Measurements from ENCODE around the gene ACTN2.
A peak's percentile ranks its signal among the peaks of the same experiment; 100 is the strongest.
"Not testable (repeated sequence)": the region's sequence is repeated elsewhere in the genome, so short reads cannot be mapped to it uniquely, and the experiment has no call there.

The ACTN2 gene

GRCh38 chr1:236685917-236686814 lies at the start of gene ACTN2:
ACTN2 (plus strand) TSS chr1:236686499; CDS start chr1:236686674, 175 bp downstream.
- DNase-seq, result peak; percentile 47 to 69

DNA sequence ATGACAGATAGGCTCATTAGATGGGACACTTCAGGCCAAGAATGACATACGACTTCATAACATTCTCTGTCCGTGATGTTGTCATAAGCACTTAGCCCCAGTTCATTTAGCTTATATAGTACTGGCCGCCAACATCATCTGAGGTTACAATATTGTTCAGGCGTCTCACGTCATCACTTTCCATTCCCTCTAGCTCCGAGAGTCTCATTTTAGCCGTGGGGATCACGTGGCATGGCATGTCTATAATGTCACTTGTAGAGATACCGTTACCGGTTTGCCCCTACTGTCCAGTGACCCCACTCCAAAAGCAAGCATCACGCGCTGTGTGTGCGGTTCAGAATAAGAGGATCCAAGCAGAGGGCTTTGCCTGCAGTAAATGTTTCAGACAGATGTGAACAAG lies 47.4 kb upstream of the ACTN2 start:
- no peak for DNase-seq

GRCh38 chr1:236639686-236640085 lies 46.6 kb upstream of the ACTN2 start:
- DNase-seq, result no peak

GRCh38 chr1:236642763-236643162 lies 43.5 kb upstream of the ACTN2 start:
- no peak for DNase-seq

GRCh38 chr1:236645016-236645680 lies 41.2 kb upstream of the ACTN2 start:
- DNase-seq, result no peak

DNA sequence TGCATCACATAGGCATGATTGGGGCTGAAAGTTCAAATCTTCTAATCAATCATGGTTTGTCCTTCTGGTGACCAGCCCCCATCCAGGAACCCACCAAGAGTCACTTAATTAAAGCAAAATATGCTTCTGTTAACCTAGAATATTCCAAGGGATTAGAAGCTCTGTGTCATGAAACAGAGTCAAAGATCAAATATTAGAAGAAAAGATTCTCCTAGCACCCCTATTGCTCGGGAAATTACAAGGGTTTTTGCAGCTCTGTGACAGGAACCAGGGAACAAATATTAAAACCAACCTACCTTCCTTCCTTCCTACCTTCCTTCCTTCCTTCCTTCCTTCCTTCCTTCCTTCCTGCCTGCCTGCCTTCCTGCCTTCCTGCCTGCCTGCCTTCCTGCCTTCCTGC lies 31.8 kb upstream of the ACTN2 start:
- no peak for DNase-seq

DNA sequence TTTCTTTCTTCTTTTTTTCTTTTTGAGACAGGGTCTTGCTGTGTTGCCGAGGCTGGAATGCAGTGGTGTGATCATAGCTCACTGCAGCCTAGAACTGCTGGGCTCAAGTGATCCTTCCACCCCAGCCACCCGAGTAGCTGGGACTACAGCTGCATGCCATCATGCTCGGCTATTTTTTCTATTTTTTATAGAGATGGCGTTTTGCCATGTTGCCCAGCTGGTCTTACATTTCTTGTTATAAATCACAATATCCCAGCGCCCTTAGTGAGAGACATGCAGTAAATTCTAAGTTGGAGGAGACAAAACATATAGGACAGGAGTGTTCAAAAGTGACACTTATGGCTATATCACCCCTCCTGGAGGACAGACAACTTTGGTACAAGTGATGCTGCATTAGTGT lies 31.3 kb upstream of the ACTN2 start:
- DNase-seq, result no peak

DNA sequence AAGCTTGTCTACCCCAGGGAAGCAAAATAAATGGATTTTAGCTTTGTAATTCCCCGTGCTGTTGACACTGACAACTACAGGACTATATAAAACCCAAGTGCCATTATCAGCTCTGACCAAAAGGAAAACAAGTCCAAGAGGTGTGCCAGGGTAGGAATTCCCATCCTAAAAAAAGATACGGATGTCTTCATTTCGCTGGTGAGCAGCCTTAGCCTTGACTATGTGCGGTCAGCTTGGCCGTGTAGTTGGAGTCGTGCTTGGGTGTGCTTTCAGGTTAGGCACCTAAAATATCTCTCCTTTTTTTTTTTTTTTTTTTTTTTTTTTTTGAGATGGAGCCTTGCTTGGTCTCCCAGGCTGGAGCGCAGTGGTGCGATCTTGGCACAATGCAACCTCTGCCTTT lies 28.9 kb upstream of the ACTN2 start:
- DNase-seq, result no peak

- DNase-seq, result no peak
Measured at GRCh38 chr1:236659792-236660587, 26.3 kb upstream of the ACTN2 start.

GRCh38 chr1:236663934-236664333 lies 22.4 kb upstream of the ACTN2 start:
- no peak for DNase-seq

DNA sequence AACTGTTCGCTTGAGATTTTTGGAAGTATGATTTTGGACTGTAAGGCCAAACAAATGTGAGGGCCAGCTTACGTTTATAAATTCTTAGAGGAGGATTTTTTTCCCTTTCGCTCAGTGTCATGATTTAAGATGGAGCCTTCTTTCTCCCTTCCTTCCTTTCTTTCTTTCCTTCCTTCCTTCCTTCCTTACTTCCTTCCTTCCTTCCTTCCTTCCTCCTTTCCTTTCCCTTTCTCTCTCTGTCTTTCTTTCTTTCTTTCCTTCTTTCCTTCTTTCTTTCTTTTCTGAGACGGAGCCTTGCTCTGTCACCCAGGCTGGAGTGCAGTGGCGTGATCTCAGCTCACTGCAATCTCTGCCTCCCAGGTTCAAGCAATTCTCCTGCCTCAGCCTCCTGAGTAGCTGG lies 17.4 kb upstream of the ACTN2 start:
- not testable (repeated sequence) for DNase-seq

DNA sequence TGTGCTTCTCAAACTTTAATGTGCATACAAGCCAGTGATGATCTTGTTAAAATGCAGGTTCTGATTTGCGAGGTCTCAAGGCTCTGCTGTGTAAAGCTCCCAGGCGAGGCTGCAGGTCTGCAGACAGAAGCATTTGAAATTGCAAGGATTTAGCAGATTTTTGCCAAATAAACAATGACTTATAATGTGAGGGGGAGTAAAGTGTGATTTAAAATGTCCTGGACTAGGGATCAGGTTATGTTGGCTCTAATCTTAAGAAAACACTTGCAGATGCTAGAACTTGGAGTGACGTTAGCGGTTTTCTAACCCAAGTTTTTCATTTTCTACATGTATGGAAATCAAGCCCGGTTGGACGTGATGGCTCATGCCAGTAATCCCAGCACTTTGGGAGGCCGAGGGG lies 16.2 kb upstream of the ACTN2 start:
- DNase-seq, result no peak

- DNase-seq, result no peak
Measured at GRCh38 chr1:236673289-236673919, 12.9 kb upstream of the ACTN2 start.

GRCh38 chr1:236677641-236678235 lies 8.6 kb upstream of the ACTN2 start:
- DNase-seq, result no peak

DNA sequence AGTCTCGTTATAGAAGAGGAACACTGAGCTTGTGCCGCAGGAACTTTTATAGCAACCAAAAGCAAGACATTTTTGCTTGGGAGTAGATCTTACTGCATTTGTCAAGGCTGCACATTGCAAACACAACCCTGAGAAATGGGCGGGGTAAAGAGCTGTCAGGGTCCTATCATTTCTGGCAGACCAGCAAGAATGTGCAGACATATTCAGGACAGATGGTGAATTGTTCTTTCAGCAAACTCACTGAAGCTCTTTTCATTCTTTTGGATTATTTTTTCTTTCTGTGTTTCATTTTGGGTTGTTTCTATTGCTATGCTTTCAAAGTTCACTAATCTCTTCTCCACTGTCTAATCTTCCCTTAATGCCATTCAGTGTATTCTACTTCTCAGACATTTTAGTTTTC lies 5.1 kb upstream of the ACTN2 start:
- no peak for DNase-seq

GRCh38 chr1:236685205-236685916 lies 938 bp upstream of the ACTN2 start:
- no peak for DNase-seq

- peak in 1 of 2 donors; percentile 4 for DNase-seq
Measured at GRCh38 chr1:236686815-236687160, 489 bp downstream of the ACTN2 start.

GRCh38 chr1:236687273-236687672 lies 974 bp downstream of the ACTN2 start:
- DNase-seq, result no peak

GRCh38 chr1:236688705-236689104 lies 2.4 kb downstream of the ACTN2 start:
- no peak for DNase-seq

DNA sequence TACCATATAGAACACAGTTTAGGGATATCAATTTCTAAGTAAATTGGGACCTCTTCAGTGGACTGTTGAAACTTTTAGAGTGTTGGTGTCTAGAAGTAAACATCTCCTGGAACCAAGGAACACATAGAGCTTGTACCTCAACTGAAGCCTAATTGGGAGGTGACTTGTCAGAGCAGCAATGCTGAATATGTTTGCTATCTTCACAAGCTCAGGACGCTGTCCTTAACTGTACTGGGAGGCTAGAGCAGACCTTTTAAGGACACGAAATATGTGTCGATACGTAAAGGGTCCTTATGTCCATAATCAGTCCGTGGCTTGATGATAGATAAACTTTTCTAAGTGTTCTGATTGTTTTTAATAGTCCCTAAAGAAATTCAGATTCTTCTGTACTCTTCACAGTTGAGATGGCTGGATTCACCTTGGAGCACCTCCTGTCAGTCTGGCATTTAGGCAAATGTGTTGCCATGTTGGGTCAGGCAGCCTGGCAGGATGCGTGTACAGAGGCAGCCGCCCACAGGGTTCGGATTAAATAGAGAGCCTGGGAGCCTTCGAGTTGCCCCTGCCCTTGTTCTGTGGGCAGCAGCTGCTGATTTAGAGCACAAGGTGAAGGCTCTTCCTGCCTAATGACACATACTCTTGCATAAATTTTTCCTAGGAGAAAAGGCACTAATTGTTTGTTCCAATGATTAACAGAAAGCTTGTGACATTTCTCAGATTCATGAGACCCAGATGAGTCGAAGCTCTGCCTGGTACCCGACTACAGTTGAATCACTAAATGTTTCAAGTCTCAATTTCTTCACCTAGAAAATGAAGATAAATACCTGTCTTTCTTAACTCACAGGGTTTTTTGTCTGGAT lies 3.6 kb downstream of the ACTN2 start:
- no peak for DNase-seq

- no peak for DNase-seq
Measured at GRCh38 chr1:236691348-236691747, 5.0 kb downstream of the ACTN2 start.
